ENCODE data around the gene BRME1.
A peak's percentile ranks its signal among the peaks of the same experiment; 100 is the strongest.

The BRME1 gene

GRCh38 chr19:13866463-13867046, 39.4 kb downstream of the BRME1 start:
- DNase-seq (ENCODE audit: low read depth, low spot score) = no peak
- no peak overlapping the region for H3K27ac ChIP-seq (ENCODE audit: low read length)
- no peak overlapping the region for H3K4me3 ChIP-seq (ENCODE audit: low read length)
- H3K27me3 ChIP-seq (ENCODE audit: control insufficient read depth, insufficient read depth, low read length) = peaks cover 23% of the 10 kb centered on the region
- H3K9me3 ChIP-seq (ENCODE audit: control insufficient read depth, insufficient read depth, low read length) = no peaks in the 10 kb centered on the region
- H3K36me3 ChIP-seq (ENCODE audit: control insufficient read depth, insufficient read depth, low read length) = no peaks in the 10 kb centered on the region; the same call in 1 of the 2 replicates
- WGBS (ENCODE audit: insufficient coverage, insufficient read length) = no CpG with 5 or more reads among the region's 15 CpGs
- no peaks in the 10 kb centered on the region; the same call in 1 of the 2 replicates for H3K4me1 ChIP-seq (ENCODE audit: control insufficient read depth, insufficient read depth, low read length)

- Histone ChIP-seq H3K4me3 (ENCODE audit: low read length) (peak overlapping the region; percentile 52; the same call in 1 of the 2 replicates), H3K27ac (ENCODE audit: low read length) (no peak overlapping the region), H3K9me3 (ENCODE audit: control insufficient read depth, insufficient read depth, low read length) (no peaks in the 10 kb centered on the region), H3K27me3 (ENCODE audit: control insufficient read depth, insufficient read depth, low read length) (peaks cover 15% of the 10 kb centered on the region), H3K4me1 (ENCODE audit: control insufficient read depth, insufficient read depth, low read length) (no peaks in the 10 kb centered on the region; the same call in 1 of the 2 replicates), H3K36me3 (ENCODE audit: control insufficient read depth, insufficient read depth, low read length) (no peaks in the 10 kb centered on the region; the same call in 1 of the 2 replicates)
- no peak for DNase-seq (ENCODE audit: low read depth, low spot score)
- WGBS (ENCODE audit: insufficient coverage, insufficient read length) = no CpG with 5 or more reads among the region's 82 CpGs
Measured at GRCh38 chr19:13865571-13866462, 40.1 kb downstream of the BRME1 start.

GRCh38 chr19:13864667-13865570, 41.0 kb downstream of the BRME1 start:
- Histone ChIP-seq H3K27ac (ENCODE audit: low read length) (no peak overlapping the region), H3K9me3 (ENCODE audit: control insufficient read depth, insufficient read depth, low read length) (no peaks in the 10 kb centered on the region), H3K36me3 (ENCODE audit: control insufficient read depth, insufficient read depth, low read length) (no peaks in the 10 kb centered on the region), H3K4me3 (ENCODE audit: low read length) (peak overlapping the region; percentile 52; the same call in 1 of the 2 replicates), H3K4me1 (ENCODE audit: control insufficient read depth, insufficient read depth, low read length) (no peaks in the 10 kb centered on the region; the same call in 1 of the 2 replicates), H3K27me3 (ENCODE audit: control insufficient read depth, insufficient read depth, low read length) (peaks cover 15% of the 10 kb centered on the region)
- no CpG with 5 or more reads among the region's 113 CpGs for WGBS (ENCODE audit: insufficient coverage, insufficient read length)
- DNase-seq (ENCODE audit: low read depth, low spot score) = no peak

GRCh38 chr19:13864046-13864666, 41.8 kb downstream of the BRME1 start:
- Histone ChIP-seq H3K27ac (ENCODE audit: low read length) (no peak overlapping the region), H3K36me3 (ENCODE audit: control insufficient read depth, insufficient read depth, low read length) (no peaks in the 10 kb centered on the region), H3K9me3 (ENCODE audit: control insufficient read depth, insufficient read depth, low read length) (no peaks in the 10 kb centered on the region), H3K27me3 (ENCODE audit: control insufficient read depth, insufficient read depth, low read length) (peaks cover 15% of the 10 kb centered on the region), H3K4me1 (ENCODE audit: control insufficient read depth, insufficient read depth, low read length) (no peaks in the 10 kb centered on the region; the same call in 1 of the 2 replicates), H3K4me3 (ENCODE audit: low read length) (no peak overlapping the region)
- no CpG with 5 or more reads among the region's 13 CpGs for WGBS (ENCODE audit: insufficient coverage, insufficient read length)
- DNase-seq (ENCODE audit: low read depth, low spot score) = no peak

- Histone ChIP-seq H3K4me3 (ENCODE audit: low read length) (peak overlapping the region; percentile 32; the same call in 1 of the 2 replicates), H3K27ac (ENCODE audit: low read length) (no peak overlapping the region), H3K27me3 (ENCODE audit: control insufficient read depth, insufficient read depth, low read length) (peaks cover 15% of the 10 kb centered on the region), H3K9me3 (ENCODE audit: control insufficient read depth, insufficient read depth, low read length) (no peaks in the 10 kb centered on the region), H3K36me3 (ENCODE audit: control insufficient read depth, insufficient read depth, low read length) (no peaks in the 10 kb centered on the region), H3K4me1 (ENCODE audit: control insufficient read depth, insufficient read depth, low read length) (no peaks in the 10 kb centered on the region; the same call in 1 of the 2 replicates)
- no peak for DNase-seq (ENCODE audit: low read depth, low spot score)
- no CpG with 5 or more reads among the region's 27 CpGs for WGBS (ENCODE audit: insufficient coverage, insufficient read length)
Measured at GRCh38 chr19:13861714-13862531, 44.0 kb downstream of the BRME1 start.

GRCh38 chr19:13861392-13861713, 44.6 kb downstream of the BRME1 start:
- no peak overlapping the region for H3K4me3 ChIP-seq (ENCODE audit: low read length)
- no peaks in the 10 kb centered on the region; the same call in 1 of the 2 replicates for H3K4me1 ChIP-seq (ENCODE audit: control insufficient read depth, insufficient read depth, low read length)
- no peak overlapping the region for H3K27ac ChIP-seq (ENCODE audit: low read length)
- WGBS (ENCODE audit: insufficient coverage, insufficient read length) = no CpG with 5 or more reads among the region's 11 CpGs
- peaks cover 11% of the 10 kb centered on the region for H3K27me3 ChIP-seq (ENCODE audit: control insufficient read depth, insufficient read depth, low read length)
- no peaks in the 10 kb centered on the region for H3K36me3 ChIP-seq (ENCODE audit: control insufficient read depth, insufficient read depth, low read length)
- no peak for DNase-seq (ENCODE audit: low read depth, low spot score)
- H3K9me3 ChIP-seq (ENCODE audit: control insufficient read depth, insufficient read depth, low read length) = no peaks in the 10 kb centered on the region

GRCh38 chr19:13860679-13861391, 45.1 kb downstream of the BRME1 start:
- H3K4me3 ChIP-seq (ENCODE audit: low read length) = no peak overlapping the region
- no peaks in the 10 kb centered on the region for H3K36me3 ChIP-seq (ENCODE audit: control insufficient read depth, insufficient read depth, low read length)
- no peaks in the 10 kb centered on the region; the same call in 1 of the 2 replicates for H3K4me1 ChIP-seq (ENCODE audit: control insufficient read depth, insufficient read depth, low read length)
- DNase-seq (ENCODE audit: low read depth, low spot score) = no peak
- WGBS (ENCODE audit: insufficient coverage, insufficient read length) = no CpG with 5 or more reads among the region's 13 CpGs
- H3K9me3 ChIP-seq (ENCODE audit: control insufficient read depth, insufficient read depth, low read length) = no peaks in the 10 kb centered on the region
- peaks cover 6% of the 10 kb centered on the region; the same call in 1 of the 2 replicates for H3K27me3 ChIP-seq (ENCODE audit: control insufficient read depth, insufficient read depth, low read length)
- no peak overlapping the region for H3K27ac ChIP-seq (ENCODE audit: low read length)

- DNase-seq (ENCODE audit: low read depth, low spot score) = no peak
- Histone ChIP-seq H3K27me3 (ENCODE audit: control insufficient read depth, insufficient read depth, low read length) (peaks cover 3% of the 10 kb centered on the region; the same call in 1 of the 2 replicates), H3K27ac (ENCODE audit: low read length) (no peak overlapping the region), H3K4me1 (ENCODE audit: control insufficient read depth, insufficient read depth, low read length) (no peaks in the 10 kb centered on the region; the same call in 1 of the 2 replicates), H3K9me3 (ENCODE audit: control insufficient read depth, insufficient read depth, low read length) (no peaks in the 10 kb centered on the region), H3K36me3 (ENCODE audit: control insufficient read depth, insufficient read depth, low read length) (no peaks in the 10 kb centered on the region), H3K4me3 (ENCODE audit: low read length) (no peak overlapping the region)
- WGBS (ENCODE audit: insufficient coverage, insufficient read length) = 100% methylated on average over 2 of the region's 3 CpGs
Measured at GRCh38 chr19:13859361-13859880, 46.5 kb downstream of the BRME1 start.

- no peak for DNase-seq (ENCODE audit: low read depth, low spot score)
- Histone ChIP-seq H3K4me1 (ENCODE audit: control insufficient read depth, insufficient read depth, low read length) (no peaks in the 10 kb centered on the region), H3K36me3 (ENCODE audit: control insufficient read depth, insufficient read depth, low read length) (no peaks in the 10 kb centered on the region; the same call in 1 of the 2 replicates), H3K9me3 (ENCODE audit: control insufficient read depth, insufficient read depth, low read length) (no peaks in the 10 kb centered on the region), H3K27me3 (ENCODE audit: control insufficient read depth, insufficient read depth, low read length) (no peaks in the 10 kb centered on the region), H3K4me3 (ENCODE audit: low read length) (no peak overlapping the region), H3K27ac (ENCODE audit: low read length) (no peak overlapping the region)
- no CpG with 5 or more reads among the region's 2 CpGs for WGBS (ENCODE audit: insufficient coverage, insufficient read length)
Measured at GRCh38 chr19:13856497-13856896, 49.4 kb downstream of the BRME1 start.
